Pons (tissue), 1 donor: ENCODE results near the gene ATG16L2.
"Not testable (repeated sequence)": the region's sequence is repeated elsewhere in the genome, so short reads cannot be mapped to it uniquely, and the experiment has no call there.

Experiments
- DNase-seq: peaks from one replicate; pipeline ENCODE4 v3.0.0-alpha.2; 2016; ENCODE audit warnings: low spot score

The ATG16L2 gene

DNA sequence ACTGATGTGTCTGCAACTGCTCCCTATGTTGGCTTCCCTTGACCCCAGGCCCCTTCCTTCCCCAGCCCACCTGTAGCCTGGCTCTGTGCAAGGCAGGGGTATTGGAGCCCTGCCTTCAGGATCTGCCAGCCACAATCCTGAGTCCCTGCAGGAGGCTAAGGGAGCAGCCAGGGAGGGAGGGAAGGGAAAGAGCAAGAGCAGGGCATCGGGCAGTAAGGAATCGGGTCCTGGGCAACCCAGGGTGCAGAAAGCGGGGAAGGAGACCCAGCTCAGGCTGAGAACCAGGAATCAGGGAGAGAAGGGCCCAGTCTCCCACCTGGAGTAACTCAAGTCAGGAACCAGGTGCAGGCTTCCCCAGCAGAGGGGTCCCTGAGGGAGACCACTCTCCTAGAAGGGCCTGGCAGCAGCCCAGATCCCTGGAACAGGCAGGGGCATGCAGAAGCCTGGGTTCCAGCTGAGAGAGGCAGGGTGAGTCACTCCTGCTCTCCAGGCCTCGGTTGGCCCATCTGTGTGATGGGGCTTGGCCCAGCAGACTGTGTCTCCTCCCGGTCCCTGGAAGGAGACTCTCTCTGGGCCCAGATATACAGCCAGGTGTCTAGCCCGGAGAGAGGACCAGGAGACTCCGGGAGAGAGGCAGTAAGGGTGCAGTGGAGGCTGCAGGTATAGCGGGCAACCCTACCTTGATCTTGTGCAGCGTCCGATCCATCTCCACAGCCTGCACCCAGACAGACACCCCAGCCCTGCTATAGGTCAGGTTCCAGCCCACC, 33.7 kb upstream of the ATG16L2 start:
- DNase-seq: no peak

DNA sequence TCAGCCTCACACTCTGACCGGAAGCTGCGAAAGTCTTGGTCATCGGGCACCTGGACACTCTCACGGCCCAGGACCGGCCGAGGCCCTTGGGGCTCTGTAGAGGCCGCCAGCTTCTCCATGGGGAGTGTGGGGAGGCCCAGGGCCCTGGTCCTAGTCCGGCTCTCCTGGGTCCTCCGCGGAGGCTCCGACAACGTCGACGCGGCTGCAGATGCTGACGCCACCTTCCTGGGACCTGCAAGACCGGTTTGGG, 33.2 kb upstream of the ATG16L2 start:
- DNase-seq: no peak

DNA sequence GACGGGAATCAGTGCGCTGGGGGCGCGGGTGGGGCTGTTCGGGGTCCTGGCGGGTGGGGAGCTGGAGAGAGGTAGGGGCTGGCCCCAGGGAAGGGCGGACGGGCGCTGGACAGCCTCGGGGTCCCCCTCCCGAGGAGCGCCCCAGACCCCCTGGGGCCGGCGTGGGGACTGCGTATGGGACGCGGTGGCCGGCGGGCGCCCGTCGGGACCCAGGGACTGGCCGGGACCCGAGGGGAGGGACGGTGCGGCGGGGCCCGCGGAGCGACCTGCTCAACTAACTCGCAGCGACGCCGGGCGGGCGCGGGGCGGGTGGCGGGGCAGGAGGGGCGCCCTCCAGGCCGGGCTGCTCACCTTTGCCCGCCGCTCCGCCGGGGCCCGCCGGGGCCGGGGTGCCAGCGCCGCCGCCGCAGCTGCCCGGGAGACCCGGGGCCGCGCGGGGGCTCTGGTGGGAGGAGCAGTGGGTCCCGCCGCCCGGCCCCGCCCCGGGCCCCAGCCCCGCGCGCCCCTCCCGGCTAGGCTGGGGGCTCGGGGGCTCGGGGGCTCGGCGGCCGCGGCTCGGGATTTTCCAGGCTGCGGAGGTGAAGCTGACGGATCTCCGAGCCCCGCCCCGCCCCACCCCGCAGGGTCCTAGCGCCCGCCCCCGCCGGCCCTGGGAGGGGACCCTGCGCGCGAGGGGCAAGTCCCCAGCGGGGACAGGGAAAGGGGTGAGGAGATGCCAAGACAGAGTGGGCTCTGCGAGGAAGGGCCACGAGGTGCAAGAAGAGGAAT, 32.7 kb upstream of the ATG16L2 start:
- DNase-seq: no peak

DNA sequence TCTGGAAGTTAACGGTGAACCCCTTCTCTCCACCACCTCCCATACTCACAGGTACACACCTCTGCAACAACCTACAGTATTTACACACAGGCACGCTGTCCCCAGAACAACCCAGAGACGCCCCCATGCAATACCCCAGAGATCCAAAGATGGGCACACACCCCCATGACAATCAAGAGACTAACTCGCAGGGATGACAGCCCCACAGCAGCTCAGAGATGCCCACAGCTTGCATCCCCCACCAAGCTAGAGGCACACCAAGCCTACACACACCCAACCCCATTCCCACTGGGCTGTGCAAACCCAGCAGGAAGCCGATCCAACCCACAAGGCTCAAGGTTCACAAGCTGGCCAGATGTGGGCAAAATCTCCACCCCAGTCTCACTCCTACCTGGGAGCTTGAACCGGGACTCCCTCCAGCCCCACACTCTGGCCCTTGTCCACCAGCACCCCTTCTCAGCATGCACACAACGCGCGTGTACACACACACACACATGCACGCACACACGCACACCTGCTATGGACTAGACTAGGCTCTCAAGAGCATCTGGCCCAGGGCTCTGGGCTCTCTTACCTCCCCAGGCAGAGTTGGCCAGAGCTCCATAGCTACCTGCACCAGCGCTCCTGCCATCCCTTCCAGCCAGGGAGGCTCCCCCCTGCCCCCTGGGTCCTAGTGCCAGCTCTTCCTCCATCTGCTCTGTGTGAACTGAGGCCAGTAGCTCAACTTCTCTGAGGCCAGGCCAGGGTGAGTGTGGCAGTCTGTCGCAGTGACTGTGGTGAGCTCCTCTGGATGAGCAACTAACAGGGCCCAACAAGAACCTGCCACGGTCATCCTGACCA, 31.9 kb upstream of the ATG16L2 start:
- DNase-seq: no peak

DNA sequence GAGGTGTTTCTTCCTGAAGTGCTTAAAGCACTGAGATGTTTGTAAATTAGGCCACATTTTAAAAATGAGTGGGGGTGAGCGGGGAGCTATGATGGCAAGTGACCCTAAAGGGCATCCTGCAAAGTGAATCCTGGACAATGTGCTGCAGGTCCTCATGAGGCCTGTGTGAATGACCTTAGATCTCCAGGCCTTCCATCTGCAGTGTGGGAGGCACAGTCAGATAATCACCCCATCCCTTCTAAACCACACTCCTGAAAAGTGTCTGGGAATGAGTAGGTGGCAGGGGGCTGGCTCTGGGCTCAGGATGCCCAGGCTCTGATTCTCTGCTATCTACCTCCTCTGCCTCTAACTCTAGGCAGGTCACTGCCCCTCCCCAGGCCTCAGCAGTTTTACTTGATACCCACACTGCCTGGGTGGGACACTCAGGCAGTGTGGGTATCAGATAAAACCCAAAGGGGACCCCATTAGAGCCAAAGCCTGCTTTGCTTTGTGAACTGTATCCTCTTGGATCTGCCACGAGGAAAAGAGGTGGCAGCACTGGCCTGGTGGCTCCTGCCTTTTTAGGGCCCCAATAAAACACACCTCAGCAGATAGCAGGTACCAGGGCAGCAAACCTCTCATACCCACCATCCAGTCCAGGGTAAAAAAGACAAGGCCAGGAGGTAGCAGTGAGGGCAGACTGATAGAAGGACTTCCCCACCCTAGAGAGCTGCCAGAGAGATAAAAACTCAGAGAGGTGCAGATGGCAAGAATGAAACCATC, 30.9 kb upstream of the ATG16L2 start:
- DNase-seq: no peak

DNA sequence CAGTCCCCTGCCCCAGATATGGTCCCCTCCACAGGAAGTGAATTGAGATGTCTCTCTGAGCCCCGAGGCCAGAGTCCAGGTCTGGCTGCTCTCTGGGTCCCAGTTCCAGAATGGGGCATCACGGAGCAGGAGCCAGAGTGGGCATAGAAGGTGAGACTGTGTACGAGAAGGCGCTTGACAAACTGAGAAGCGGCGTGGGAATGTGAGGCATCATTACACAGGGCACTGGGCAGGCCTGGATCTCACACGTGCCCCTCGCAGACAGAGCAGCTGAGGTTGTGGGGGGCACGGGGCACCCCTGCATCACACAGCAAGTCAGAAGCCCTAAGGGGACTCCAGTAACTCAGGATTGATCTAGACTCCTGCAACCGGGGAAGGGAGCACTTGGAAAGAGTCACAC, 29.5 kb upstream of the ATG16L2 start:
- DNase-seq: no peak

DNA sequence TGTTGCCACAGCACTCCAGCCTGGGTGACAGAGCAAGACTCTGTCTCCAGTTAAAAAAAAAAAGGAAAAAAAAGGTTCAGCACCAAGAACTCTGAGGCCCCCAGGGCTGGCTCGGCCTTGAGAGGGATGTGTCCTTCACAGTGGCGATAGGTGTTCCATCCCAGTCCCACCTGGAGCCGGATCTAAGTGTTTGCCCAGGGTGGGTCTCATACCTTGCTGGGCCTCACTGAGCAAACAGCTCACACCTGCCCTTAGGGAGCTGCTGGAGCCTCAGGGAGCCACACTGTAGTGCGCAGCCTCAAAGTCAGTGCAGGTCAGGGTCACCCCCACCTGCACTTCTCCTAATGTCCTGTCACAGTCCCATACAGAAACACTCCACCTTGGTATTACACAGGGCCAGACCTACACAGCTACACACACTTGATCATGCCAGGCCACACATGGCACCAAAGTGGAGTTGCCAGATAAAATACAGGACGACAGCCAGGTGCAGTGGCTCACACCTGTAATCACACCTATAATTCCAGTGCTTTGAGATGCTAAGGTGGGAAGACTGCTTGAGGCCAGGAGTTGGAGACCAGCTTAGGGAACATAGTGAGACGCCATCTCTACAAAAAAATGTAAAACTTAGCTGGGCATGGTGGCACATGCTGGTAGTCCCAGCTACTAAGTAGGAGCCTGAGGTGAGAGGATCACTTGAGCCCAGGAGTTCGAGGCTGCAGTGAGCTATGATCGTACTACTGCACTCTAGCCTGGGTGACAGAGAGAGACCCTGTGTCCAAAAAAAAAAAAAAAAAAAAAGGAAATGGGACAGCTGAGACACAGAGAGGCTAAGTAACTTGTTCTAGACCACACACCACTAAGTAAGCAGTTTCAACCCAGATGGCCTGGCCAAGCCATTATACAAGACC, 27.7 kb upstream of the ATG16L2 start:
- no peak for DNase-seq

DNA sequence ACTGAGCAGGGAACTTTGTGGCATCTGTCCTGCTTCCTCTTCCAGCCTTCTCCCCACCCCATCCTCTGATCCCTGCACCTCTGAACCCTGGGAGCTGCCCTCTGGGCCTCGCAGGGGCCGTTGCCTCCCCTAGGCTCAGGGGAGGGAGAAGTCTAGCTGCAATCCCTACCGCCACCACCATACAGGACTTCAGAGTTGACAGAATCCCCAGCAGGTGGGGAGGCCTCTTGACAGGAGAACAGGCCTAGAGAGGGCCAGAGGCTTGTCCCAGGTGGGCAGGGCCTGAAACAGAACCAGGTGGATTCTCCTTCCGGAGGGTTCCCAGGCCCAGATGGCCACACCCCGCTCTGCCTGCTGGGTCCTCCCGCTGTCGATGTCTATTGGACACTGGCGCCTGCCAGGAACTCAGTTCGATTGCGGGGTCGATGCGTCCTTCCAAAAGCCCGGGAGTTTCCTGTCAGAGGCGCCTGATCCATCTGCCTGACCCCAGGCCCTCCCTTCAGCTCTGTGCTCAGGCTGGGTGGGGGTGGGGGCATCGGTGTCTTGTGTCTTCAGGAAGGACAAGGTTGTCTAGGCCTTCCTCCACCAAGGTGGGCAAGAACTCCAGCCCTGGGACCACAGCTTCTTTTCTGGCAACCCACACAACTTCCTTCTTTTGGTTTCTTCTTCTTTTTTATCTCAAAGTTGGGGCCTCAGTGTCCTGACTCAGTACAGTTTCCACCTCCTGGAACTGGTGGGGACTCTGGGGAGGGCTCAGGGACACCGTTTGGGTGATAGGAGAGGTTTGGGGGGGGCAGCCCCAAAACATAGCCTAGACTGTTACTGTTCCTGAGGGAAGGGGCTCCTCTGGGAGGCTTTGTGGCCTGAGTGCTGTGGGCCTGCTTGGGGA, 26.8 kb upstream of the ATG16L2 start:
- DNase-seq: no peak

DNA sequence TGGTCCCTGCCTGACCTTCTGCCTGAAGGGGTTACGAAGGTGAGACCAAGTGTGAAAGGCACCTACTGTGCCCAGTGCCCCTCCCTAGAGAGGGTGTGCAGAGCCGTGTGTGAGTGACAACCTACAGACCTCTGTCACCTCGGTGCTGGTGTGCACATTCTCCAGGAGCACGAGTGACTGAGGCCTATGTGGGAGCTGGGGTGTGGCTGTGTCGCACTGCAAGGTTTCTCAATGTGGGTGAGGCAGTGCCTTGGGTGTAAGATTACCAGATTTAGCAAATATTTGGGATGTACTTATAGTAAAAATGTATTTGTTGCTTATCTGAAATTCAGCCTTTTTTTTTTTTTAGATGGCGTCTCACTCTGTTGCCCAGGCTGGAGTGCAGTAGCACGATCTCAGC, 26.0 kb upstream of the ATG16L2 start:
- no peak for DNase-seq

DNA sequence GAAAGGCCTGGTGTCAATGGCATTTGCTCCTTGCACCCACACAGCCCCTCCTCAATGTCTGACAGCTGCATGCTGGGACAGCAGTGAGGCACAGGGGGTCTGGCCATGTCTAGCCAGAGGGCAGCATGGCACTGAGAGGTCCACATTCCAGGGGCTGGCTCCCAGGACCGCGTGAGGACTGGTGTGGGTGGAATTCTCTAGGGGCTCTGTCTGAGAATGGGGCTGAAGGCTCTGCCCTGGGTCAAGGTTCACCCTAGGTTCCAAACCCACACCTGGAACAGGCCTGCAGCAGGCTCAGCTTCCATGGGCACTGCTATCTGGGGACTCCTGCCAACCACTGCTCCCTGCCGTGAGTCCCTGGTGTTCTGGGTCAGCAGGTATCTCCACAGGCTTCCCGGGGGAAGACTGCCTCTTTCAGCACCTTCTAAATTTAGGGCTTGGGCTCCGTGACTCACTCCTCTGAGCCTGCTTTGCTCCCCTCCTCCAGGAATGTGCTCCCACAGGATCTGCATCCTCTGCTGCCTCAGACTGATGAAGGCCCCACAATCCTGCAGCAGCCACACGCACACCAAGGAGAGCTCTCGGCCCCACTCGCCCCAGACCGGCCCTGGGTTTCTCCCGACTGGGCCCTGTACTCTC, 24.6 kb upstream of the ATG16L2 start:
- no peak for DNase-seq

DNA sequence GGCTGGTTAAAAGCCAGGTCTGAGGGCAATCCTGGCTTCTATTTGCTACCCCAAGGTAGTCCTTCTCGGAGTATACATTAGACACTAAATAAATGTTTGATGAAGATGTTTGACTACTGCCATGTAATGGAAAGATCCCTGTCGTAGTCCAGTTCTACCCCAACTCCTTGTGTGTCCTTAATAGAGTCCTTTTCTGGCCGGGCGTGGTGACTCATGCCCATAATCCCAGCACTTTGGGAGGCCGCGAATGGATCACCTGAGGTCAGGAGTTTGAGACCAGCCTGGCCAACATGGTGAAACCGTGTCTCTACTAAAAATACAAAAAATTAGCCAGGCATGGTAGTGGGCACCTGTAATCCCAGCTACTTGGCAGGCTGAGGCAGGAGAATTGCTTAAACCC, 23.0 kb upstream of the ATG16L2 start:
- not testable (repeated sequence) for DNase-seq

DNA sequence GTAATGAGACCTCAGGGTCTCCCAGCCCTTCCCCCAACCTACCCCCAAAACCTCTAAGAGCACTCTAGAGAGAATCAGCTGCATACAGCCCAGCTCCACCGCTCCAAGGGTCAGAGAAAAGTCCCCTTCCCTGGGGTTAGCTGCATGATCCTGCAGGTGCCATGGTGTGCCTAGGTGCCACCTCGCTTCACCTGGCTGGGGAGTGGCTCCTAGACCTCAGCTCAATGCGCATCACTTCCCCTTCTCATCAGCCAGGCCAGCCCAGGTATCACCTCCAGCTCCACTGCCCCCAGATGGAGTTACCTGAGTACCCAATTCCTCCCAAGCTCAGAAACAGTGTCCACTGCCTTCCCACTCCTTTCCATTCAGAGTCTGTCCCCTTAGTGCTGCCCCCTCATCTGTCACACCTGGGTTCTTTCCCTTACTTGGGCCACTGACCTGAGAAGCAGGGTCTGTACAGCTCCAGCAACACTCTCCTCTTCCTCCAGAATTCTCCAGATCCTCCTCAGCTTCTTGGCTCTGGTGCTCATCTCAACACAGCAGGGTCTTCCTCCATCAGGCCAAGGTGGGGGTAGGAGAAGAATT, 21.7 kb upstream of the ATG16L2 start:
- DNase-seq: no peak

DNA sequence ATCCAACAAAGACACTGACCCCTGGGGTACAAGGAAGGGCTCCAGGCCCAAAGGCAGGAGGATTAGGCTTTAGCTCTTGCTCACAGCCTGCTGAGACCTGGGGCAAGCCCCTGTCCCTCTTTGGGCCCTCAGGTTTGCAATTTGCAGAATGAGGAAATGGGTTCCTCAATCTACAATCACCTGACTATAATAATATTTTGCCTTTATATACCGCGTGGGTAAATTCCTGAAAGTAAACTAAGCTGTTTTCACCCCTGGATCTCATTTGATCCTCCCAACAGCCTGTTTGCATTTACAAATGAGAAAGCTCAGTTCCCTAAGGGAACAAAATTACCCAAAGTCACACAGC, 21.2 kb upstream of the ATG16L2 start:
- DNase-seq: no peak

DNA sequence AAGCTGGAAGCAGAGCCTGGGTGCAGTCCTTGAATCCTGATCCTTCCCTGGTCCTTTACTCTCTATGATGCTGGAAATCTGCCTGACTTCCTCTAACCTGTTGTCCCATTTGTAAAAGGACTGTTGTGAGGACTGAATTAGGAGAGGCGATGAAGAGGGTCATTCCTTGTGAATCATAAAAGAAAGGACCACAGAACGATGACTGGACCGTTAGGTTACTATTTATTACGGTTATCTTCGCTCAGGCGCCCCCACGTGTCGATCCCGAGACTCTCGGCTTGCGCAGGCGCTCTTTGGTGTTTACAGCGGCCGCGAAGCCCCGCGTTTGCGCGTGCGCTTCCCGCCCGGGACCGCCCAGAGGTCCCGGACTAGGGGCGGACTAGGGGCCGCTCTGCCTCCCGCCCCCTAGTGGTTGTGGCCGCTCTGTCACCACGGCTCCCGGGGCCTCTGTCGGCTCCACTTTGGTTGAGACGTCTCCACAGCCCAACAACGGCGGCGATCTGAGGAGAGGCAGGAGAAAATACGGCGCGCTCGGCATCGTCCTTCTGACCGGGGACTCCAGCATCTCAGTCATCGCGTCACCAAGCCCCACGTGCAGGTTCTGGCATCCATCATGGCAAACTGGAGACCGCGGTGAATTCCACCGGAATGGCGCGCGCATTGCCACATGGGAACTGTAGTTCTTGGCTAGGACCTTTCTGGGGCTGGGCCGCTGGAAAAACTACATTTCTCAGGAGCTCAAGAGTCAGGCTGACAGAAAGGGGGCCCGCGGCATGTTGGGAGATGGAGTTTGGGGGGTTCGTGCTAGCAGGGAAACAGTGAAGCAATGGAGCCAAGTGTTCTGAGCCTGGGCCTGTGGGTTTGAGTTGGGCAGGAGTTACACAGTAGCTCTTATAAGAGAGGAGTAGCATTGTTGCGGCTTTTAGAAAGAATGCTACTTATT, 20.5 kb upstream of the ATG16L2 start, which contains the start of gene STARD10:
STARD10 (minus strand) TSS at position 623 of the 943 bp plus-strand sequence. CDS start 12,866 bp downstream, outside the sequence.
- peak; percentile 97 for DNase-seq

DNA sequence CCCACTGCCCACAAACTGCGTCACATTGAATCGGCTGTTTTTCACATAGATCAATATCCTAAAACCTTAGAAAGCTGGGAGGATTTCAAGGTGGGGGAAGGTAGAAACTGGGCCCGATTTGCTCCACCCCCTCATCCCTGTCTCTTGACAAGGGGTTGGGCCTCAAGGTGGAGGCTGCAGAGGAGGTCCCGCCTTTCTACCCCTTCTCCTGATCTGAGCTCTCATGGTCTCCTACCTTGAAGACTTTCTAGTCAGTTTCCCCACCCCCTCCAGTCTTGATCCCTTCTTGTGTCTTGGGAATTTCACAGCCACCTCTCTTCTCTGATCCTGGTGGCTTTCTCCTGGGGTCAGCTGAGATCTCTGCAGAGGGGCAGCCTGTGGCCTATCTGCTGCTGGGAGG, 15.8 kb upstream of the ATG16L2 start:
- no peak for DNase-seq

DNA sequence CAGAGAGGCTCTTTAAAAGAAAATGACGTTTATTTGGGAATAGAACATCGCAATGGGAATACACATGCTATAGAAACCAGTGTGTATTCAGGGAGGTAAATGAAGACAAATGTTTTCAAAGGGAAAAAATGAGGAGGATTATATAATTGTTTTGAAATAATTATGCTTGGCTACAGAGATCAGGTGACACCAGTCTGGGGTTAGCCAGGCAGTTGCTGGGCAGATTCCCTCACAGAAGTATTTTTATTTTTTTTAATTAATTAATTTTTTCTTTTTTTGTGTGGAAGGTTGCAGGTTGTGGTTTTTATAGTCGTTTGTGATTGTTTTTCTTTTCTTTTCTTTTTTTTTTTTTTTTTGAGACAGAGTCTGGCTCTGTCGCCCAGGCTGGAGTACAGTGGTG, 14.8 kb upstream of the ATG16L2 start:
- no peak for DNase-seq

DNA sequence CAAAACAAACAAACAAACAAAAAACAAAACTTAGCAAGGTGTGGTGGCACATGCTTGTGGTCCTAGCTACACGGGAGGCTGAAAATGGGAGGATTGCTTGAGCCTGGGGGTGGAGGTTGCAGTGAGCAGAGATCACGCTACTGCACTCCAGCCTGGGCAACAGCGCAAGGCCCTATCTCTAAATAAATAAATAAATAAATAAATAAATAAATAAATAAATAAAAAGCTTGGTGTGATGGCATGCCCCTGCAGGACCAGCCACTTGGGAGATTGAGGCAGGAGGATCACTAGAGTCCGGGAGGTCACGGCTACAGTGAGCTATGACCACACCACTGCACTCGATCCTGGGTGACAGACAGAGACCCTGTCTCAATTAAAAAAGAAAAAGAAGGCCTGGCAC, 11.4 kb upstream of the ATG16L2 start:
- no peak for DNase-seq

DNA sequence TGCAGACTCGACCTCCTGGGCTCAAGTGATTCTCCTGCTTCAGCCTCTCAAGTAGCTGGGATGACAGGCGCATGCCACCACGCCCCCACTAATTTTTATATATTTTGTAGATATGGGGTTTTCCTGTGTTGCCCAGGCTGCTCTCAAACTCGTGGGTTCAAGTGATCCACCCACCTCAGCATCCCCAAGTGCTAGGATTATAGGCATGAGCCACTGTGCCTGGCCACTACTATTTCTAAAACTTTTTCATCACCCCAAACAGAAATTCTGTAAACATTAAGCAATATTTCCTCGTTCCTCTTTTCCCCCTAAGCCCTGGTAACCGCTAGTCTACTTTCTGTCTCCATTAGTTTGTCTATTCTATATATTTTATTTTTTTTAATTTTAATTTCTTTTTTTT, 9.0 kb upstream of the ATG16L2 start:
- DNase-seq: no peak
